ENCODE data around the gene ADAMTSL2.

The ADAMTSL2 gene

GRCh38 chr9:133534346-133535291 lies at the start of gene ADAMTSL2:
TSS of gene ADAMTSL2 (plus strand) at chr9:133534704. CDS start at chr9:133536713, 2,009 bp downstream.
- DNase-seq (ENCODE audit: low read depth) = peak; percentile 36

- DNase-seq (ENCODE audit: low read depth) = no peak
Observed at GRCh38 chr9:133485531-133486260, 48.8 kb upstream of the ADAMTSL2 start.

- DNase-seq (ENCODE audit: low read depth) = no peak
Observed at GRCh38 chr9:133487331-133487725, 47.2 kb upstream of the ADAMTSL2 start.

GRCh38 chr9:133488686-133489252 lies 45.7 kb upstream of the ADAMTSL2 start:
- DNase-seq (ENCODE audit: low read depth) = no peak

- no peak for DNase-seq (ENCODE audit: low read depth)
Observed at GRCh38 chr9:133489253-133490190, 45.0 kb upstream of the ADAMTSL2 start.

- DNase-seq (ENCODE audit: low read depth) = no peak
Observed at GRCh38 chr9:133490201-133490681, 44.3 kb upstream of the ADAMTSL2 start.

GRCh38 chr9:133490865-133491655 lies 43.4 kb upstream of the ADAMTSL2 start:
- no peak for DNase-seq (ENCODE audit: low read depth)

- no peak for DNase-seq (ENCODE audit: low read depth)
Observed at GRCh38 chr9:133491656-133491925, 42.9 kb upstream of the ADAMTSL2 start.

- no peak for DNase-seq (ENCODE audit: low read depth)
Observed at GRCh38 chr9:133492061-133493021, 42.2 kb upstream of the ADAMTSL2 start.

- DNase-seq (ENCODE audit: low read depth) = no peak
Observed at GRCh38 chr9:133493428-133493827, 41.1 kb upstream of the ADAMTSL2 start.

- DNase-seq (ENCODE audit: low read depth) = no peak
Observed at GRCh38 chr9:133493845-133494540, 40.5 kb upstream of the ADAMTSL2 start.

GRCh38 chr9:133494636-133495326 lies 39.7 kb upstream of the ADAMTSL2 start:
- no peak for DNase-seq (ENCODE audit: low read depth)

GRCh38 chr9:133495327-133496293 lies 38.9 kb upstream of the ADAMTSL2 start:
- no peak for DNase-seq (ENCODE audit: low read depth)

GRCh38 chr9:133496861-133497842 lies 37.4 kb upstream of the ADAMTSL2 start:
- DNase-seq (ENCODE audit: low read depth) = no peak

- DNase-seq (ENCODE audit: low read depth) = no peak
Observed at GRCh38 chr9:133499132-133499891, 35.2 kb upstream of the ADAMTSL2 start.

All from activated T-cell treated with anti-CD3 and anti-CD28 coated beads for 48 hours (primary cell).